DMS114 treated with DMSO at 0.1 percent for 48 hours (cell line): Measurements from ENCODE around the gene PRELID3B.

Experiments used
- DNase-seq: peaks from one replicate; lab custom pipeline; 2025; ENCODE audit not compliant: unreplicated experiment; lab: John Stamatoyannopoulos, UW

The PRELID3B gene

GRCh38 chr20:59042151-59042795, at the start of gene PRELID3B:
Gene PRELID3B (minus strand): TSS chr20:59042786. CDS start chr20:59042730, 56 bp downstream.
- no peak for DNase-seq

DNA sequence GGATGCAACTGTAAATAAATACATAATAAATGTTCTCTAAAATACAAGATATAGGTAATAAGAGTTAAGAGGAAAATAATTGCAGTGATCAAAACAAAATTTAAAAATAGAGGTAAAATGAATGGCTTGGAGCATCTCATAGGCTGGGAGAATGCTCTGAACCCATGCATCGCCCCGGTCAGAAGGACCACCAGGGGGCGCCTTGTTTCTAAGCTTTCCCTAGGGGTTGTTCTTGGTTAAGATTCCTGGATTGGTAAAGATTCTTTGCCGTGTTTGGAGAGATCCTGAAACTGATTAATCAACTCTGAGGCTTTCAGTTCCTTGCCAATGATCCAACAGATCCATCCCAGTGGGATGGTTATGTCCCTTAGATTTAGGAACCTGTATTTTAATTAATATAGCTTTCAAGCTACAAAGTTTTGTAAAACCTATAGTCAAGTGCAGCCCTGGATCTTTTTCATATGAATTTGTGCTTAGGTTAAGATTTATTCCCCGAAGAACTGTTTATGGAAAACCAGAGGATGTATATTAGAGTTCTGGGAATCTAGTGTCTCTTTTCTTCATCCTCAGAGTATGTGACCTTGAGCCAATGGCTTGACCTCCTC, 45.3 kb upstream of the PRELID3B start:
- peak; percentile 75 for DNase-seq

DNA sequence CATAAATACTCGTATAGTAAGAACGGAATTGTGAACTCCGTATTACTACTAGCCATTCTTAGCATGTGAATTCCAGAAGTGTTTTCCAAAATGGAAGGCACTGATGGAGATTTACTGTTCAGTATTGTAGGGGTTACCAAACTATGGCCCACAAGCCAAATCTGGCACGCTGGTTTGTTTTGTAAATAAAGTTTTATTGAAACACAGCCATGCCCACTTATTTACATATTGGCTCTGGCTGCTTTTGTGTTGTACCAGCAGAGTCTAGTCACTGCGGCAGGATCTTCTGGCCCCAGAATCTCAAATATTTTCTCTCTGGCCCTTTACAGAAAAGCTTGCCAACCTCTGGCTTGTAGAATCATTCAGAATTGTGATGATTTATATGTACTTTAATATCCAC, 44.3 kb upstream of the PRELID3B start:
- DNase-seq = no peak

GRCh38 chr20:59084041-59084850, 41.7 kb upstream of the PRELID3B start:
- DNase-seq = no peak

- no peak for DNase-seq
Observed at GRCh38 chr20:59082981-59083380, 40.4 kb upstream of the PRELID3B start.

DNA sequence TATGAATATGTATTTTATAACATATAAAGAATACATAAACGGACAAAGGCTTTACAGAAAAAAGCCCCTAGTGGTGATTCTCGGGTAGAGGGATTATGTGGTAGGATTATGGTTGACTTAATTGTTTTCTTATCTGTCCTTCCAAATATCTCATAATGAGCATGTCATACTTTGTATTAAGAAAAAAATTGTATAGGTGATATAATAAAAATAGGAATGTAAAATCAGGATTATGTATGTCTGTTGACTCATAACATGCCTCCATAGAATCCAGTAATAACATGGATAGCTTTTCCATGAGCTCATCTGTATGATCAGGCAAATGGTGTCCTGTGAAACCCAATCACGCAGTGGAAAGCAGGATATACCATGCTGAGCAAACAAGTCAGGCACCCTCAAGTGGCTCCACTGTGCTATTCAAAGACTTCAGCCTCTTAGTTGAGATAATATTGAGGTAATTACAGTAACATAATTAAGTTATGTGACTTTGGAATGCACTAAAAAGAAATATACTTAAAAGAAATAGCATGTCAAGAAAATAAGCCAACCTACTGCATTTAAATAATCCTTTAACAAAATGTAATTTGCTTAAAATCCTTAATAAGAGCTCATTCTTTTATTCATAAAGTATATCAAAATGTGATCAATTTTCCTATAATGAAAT, 39.6 kb upstream of the PRELID3B start:
- no peak for DNase-seq

GRCh38 chr20:59081036-59081435, 38.5 kb upstream of the PRELID3B start:
- DNase-seq = no peak

GRCh38 chr20:59078231-59078630, 35.6 kb upstream of the PRELID3B start:
- no peak for DNase-seq

GRCh38 chr20:59077705-59078104, 35.1 kb upstream of the PRELID3B start:
- DNase-seq = no peak

GRCh38 chr20:59075934-59076508, 33.4 kb upstream of the PRELID3B start:
- DNase-seq = no peak

GRCh38 chr20:59074456-59074855, 31.9 kb upstream of the PRELID3B start:
- DNase-seq = no peak

DNA sequence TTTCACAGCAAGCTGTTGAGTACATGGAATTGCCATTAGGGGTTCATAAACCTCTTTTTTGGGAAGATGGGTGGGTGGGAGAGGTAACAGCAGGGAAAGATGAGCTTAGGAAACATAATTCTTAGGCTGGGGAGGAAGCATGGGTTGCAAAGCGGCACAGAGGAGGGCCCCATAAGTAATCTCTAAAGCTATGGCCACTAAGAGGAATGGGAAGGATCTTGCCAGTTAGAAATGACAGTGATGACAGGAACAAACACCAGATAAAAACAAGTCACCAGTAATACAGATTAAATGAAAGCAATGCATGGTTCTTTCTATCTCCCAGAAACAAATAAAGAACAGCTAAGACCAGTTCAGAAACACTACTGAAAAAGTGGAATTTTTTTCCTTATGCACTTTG, 31.0 kb upstream of the PRELID3B start:
- DNase-seq = no peak

DNA sequence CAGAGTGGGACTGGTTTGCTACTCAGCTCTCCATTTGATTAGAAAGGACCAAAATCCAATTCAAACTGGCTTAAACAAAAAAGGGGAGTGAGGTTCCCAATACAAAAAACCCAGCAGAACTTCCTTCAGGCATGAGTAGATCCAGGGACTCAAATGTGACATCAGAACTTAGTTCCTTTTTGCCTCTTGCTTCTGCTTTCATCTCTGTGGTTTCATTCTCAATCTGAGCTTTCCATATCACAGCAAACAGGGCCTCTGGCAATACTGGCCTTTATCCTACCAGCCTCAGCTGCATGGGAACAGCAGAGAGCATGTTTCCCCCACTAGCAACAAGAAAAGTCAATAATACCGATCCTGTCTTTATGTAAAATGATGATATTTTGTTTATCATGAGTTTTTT, 28.6 kb upstream of the PRELID3B start:
- DNase-seq = no peak

DNA sequence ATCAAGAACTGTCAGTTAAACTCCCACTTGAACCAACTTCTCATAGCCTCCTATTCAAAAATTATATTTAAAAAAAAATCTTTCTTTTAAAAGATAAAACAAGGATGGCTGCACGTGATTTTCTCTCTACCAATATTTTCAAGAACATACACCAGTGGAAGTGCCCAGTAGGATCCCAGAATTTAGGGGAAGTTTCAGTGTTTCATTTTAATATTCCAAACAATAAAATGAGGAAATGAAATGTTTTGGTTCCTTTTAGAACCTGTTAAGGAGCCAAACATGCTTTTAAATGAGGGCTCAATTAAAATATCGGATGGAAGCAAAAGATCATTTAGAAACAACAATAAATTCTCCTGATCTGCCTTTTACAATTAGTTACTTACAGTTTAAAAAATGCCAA, 26.4 kb upstream of the PRELID3B start:
- no peak for DNase-seq

DNA sequence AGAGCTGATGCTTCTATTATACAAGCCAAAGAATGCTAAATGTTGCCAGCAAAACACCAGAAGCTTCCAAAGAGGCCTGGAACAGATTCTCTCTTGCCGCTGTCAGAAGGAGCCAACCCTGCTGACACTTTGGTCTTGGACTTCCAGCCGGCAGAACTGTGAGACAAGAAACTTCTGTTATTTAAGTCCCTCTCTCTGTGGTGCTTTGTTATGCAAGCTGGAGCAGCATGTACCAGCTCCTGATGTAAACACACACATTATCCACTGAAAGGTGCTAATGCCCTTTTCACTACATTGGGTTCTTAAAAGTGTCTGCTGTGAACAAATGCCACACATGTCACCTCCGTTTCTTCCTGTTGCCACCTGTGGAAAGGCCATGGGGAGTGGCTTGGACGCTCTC, 25.9 kb upstream of the PRELID3B start:
- no peak for DNase-seq

GRCh38 chr20:59064214-59064722, 21.7 kb upstream of the PRELID3B start:
- no peak for DNase-seq

DNA sequence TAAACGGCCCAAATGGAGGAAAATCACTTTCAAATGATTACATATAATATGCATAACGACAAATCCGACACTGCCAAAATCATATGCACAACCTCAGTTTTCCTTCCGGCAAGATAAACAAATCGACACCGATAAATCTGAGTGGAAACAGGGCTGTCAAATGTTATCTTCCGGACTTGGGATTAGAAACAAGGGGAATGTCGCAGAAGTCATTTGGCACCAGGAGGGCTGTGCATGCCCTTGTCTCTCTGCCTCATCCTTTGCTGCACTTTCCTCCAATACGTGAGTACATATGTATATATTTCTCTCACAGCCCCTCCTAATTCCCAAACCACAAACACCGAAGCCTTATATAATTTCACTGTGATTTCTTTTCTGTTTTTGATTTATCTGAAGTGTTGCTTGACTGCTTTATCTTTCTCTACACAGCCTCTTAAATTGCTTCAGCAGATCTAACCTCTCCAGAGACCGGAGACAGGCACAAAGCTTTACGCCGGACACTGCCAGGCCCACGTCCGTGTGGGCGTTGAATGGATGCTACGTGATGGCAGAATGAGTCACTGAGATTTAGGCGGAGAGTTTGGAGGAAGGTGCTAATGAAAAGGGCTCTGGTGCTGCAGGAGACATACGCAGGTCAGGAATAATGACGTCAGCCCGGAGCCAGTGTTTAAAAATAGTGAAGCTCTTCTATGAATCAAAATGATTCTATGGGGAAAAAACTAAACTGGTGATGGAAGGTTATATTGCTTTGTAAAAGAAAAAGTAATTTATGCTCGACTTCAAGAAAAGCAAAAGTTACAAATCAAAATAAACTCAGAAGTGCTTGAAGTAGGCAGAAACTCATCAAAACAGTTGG, 21.0 kb upstream of the PRELID3B start:
- DNase-seq = no peak

DNA sequence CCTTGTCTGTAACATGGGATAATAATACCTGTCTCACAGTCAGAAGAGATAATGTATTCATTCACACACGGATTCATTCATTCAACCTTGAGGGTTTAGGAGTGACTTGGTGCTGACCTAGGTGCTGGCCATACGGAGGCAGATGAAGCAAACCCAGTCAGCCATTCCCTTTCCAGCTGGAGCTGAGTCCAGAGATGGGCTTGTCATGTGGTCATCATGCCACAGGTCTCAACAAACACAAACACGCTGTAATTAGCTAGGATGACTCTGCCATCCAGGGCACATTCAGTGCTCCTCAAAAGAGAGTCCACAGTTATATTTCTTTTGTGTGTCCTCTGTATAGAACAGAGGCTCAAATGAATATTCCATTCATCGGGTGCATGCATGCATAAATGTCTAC, 19.5 kb upstream of the PRELID3B start:
- DNase-seq = no peak

- DNase-seq = no peak
Observed at GRCh38 chr20:59055302-59055701, 12.7 kb upstream of the PRELID3B start.

DNA sequence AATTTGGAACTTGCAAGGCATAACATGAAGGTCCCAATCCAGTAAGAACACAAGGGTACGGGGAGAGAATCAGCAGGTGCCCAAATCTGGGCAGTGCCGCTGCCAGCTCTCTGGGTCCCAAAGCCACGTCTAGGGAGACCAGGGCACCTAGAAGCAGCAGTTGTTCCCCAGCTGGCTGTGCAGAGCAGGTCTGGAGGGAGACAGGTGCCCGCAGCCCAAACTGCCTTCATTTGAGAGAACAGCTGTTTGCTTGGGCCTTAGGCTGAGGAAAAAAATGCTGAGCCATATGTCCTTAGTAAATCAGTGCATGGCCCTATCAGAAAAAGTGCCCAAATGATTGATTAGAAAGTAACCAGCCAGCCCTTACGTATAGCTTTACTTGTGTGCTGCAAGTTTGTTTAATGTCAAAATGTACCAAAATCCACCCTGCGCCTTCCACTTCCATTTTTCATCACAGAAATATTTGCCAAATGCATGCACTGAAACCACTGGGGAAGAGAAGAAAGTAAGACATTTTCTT, 9.1 kb upstream of the PRELID3B start:
- no peak for DNase-seq
